ENCODE measurements around the gene SLX4IP.

The SLX4IP gene

GRCh38 chr20:10466325-10466724 lies 31.2 kb downstream of the SLX4IP start:
- no peak for DNase-seq (ENCODE audit: low read depth in 2 of 2)

DNA sequence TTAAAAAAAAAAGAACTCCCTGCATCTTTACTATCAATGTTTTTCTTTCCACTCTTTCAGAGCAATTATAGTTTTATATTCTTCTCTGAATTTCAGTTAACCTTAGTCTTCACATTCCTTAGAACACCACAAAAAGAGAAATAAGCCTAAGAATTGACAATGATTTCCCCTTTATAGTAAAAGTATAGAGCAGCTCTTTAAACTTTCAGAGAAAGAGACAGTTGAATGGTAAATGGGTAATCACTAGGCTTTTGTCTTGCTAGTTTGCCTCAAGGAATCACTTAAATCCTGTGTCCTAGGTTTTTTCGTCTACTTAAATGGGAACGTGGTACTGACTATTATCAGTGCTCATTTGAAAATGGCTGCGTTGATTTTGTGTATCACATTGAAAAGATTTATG lies 31.8 kb downstream of the SLX4IP start:
- DNase-seq (ENCODE audit: low read depth in 2 of 2) = no peak

DNA sequence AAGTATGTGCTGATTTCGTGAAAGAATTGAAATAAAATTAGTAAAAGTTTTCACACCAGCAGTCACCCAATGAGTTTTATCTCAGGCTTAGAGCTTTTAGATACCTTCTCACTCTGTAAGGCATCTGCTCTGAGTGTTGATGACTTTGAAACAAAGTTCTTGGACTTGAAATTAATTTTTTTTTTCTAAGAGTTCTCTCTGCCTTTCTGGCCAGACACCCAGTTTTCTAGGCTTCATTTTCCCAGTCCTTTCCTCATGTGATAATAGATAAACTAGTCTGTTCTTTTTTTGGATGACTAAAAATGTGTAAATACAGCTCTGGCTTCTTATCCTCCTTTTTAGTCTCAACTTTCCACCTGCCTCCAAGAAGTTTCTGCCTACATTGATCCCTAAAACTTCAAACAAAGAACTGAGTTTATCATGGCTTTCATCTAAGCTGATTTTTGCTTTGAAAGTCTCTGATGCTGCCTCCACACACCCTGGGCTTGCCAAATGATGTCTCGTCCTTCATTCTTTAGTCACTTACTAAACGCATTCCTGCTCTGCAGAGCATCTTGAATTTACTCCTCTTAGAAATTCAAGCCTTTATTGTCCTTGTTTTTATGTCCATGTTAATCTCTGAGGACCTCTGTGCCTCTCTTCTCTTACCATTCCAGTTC lies 32.7 kb downstream of the SLX4IP start:
- DNase-seq (ENCODE audit: low read depth in 2 of 2) = no peak

DNA sequence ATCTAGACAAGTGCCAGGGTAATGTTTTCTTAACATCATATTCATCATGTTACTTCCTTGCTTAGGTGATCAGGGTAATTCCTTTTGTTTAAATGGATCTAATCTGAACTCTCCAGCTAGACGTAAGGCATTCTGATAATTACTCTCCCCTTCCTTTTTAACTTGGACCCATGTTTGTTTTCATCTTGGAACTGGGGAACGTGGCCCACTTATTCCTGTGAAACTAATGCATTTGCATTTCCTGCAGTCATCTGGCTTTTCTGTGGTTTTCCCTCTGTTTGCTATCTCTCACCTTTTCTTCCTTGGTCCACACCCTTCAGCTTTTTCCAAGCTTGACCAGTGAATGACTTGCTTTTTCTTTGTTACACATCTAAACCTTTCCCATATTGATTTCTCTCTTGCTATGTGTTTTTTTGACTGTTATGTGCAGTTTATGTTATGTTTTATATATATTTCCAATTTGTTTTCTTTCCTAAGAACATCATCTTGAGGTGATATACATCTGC lies 33.3 kb downstream of the SLX4IP start:
- DNase-seq (ENCODE audit: low read depth in 2 of 2) = no peak

GRCh38 chr20:10469056-10469455 lies 34.0 kb downstream of the SLX4IP start:
- DNase-seq (ENCODE audit: low read depth in 2 of 2) = no peak

GRCh38 chr20:10469599-10469998 lies 34.5 kb downstream of the SLX4IP start:
- no peak for DNase-seq (ENCODE audit: low read depth in 2 of 2)

DNA sequence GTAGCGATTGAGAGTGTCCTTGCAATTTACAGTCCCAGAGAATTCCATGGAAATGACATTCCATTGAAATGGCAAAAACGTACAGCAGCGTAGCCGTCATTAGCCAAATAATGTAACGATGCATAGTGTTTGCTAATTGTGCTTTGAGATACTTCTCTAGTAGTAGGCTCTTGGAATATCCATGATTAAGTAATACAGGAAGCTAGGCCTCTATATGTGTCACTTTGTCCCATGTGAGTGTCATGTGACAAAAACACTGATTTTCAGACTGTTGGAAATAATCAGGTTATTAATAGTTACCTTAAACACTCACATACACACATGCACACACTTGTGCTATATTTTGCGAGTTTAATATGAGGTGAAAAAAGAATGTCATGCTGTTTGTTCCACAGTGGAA lies 35.2 kb downstream of the SLX4IP start:
- DNase-seq (ENCODE audit: low read depth in 2 of 2) = no peak

- no peak for DNase-seq (ENCODE audit: low read depth in 2 of 2)
Measured at GRCh38 chr20:10472871-10473270, 37.8 kb downstream of the SLX4IP start.

- DNase-seq (ENCODE audit: low read depth in 2 of 2) = no peak
Measured at GRCh38 chr20:10474606-10475184, 39.6 kb downstream of the SLX4IP start.

DNA sequence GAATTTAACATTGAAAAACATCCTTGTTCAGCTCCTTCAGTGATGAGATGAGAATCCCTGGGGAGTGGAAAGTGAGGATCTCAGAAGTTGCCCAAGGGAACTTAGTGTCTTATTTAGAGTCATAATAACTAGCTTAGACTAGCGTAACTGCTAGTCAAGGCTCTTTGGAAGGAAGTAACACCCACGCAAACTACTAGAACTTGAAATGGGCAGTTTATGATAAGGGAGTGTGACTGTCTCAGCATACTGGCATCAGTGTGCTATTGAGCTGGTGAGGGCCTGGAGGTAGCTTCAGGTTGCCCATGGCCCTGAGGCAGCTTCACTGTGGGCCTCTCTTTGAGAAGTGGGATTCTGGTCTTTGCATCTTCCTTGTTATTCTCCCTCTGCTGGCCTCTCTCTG lies 40.1 kb downstream of the SLX4IP start:
- DNase-seq (ENCODE audit: low read depth in 2 of 2) = no peak

GRCh38 chr20:10476319-10476724 lies 41.2 kb downstream of the SLX4IP start:
- DNase-seq (ENCODE audit: low read depth in 2 of 2) = no peak

DNA sequence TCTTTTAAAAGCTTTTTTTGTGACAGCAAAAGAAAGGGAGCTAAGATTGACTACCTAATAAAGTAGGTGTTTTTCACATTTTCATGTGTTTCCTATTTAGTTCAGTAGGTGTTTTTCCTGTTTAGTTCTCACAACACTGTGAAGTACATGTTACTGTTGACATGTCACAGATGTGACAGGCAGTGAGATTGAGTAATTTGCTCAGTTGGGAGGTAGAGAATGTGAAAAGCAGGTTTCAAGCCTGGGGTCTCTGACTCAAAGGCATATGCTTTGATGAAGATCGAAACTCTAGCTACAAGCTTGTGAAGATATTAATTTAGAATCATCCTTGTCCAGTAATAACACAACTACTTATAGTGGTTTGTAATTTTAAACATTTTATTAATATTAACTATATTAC lies 43.1 kb downstream of the SLX4IP start:
- no peak for DNase-seq (ENCODE audit: low read depth in 2 of 2)

- no peak for DNase-seq (ENCODE audit: low read depth in 2 of 2)
Measured at GRCh38 chr20:10478930-10479329, 43.8 kb downstream of the SLX4IP start.

DNA sequence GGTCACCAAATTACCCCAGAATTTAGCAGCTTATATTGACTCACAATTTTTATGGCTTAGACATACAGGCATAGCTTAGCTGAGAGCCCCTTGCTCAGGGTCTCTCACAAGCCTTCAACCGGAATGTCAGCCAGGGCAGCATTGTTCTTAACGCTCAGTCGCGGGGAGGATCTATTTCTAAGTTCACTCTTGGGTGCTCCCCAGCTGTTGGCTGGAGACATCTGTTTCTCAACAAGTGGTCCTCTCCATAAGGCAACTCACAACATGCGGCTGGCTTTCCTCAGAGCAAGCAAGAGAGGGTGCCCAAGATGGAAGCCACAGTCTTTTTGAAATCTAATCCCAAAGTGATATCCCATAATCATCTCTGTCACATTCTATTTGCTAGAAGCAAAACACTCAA lies 46.6 kb downstream of the SLX4IP start:
- no peak for DNase-seq (ENCODE audit: low read depth in 2 of 2)

GRCh38 chr20:10483691-10484090 lies 48.6 kb downstream of the SLX4IP start:
- DNase-seq (ENCODE audit: low read depth in 2 of 2) = no peak

- DNase-seq (ENCODE audit: low read depth in 2 of 2) = no peak
Measured at GRCh38 chr20:10487142-10488136, 52.3 kb downstream of the SLX4IP start.

- DNase-seq (ENCODE audit: low read depth in 2 of 2) = no peak
Measured at GRCh38 chr20:10488534-10488933, 53.4 kb downstream of the SLX4IP start.

GRCh38 chr20:10489853-10490252 lies 54.7 kb downstream of the SLX4IP start:
- no peak for DNase-seq (ENCODE audit: low read depth in 2 of 2)

GRCh38 chr20:10490257-10490656 lies 55.2 kb downstream of the SLX4IP start:
- DNase-seq (ENCODE audit: low read depth in 2 of 2) = no peak

- no peak for DNase-seq (ENCODE audit: low read depth in 2 of 2)
Measured at GRCh38 chr20:10490706-10491105, 55.6 kb downstream of the SLX4IP start.

DNA sequence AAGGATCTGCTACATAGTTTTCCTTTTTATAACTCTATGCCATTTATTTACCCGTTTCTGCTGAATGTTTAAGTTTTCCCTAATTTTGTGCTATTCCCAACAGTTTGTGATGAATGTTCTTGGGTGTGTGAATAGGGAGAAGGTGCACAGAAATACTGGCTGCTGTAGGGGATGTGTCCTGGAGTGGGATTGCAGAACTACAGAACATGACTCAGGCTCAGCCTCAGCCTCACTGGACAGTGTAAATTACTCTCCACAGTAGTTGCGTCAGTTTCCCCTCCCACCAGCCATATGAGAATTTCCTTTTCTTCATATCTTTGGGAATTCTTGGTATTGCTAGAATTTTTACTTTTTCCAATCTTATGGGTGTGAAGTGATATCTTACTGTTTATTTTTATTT lies 57.0 kb downstream of the SLX4IP start:
- DNase-seq (ENCODE audit: low read depth in 2 of 2) = no peak

DNA sequence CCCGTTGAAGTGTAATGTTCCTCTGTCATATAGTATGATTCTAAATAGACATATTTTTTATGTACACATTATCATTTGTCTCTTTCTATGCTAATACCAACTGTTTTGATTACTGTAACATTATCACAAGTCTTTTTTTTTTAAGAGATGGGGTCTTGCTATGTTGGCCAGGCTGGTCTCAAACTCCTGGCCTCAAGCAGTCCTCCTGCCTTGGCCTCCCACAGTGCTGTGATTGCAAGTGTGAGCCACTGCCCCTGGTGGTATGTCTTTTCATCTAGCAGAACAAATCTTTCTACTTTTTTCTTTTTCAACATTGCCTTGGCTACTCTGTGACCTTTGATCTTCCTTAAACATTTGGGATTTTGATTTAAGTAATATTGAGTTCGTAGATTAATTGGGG lies 57.7 kb downstream of the SLX4IP start:
- no peak for DNase-seq (ENCODE audit: low read depth in 2 of 2)

DNA sequence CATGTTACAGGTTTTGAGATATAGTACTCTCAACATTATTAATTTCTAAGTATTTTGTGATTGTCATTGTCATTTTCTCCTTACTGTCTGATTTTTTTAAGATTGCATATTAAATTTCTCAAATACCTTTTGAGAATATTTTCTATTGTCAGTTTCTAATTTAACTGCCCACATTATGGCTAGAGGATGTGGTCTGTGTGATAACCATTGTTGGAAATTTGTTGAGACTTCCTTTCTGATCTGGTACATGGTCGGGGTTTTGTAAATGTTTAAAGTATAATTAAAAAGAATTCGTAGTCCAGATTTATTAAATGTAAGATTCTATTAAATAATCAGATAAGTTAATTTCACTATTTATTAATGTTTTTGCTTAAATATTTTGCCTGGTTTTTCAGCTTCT lies 60.1 kb downstream of the SLX4IP start:
- DNase-seq (ENCODE audit: low read depth in 2 of 2) = no peak

Measured in stimulated activated CD8-positive, alpha-beta memory T cell treated with anti-CD3 and anti-CD28 coated beads, Interleukin-15, amount 100 ng/mL, for 4 hours (primary cell).